HCT116 (cell line): ENCODE measurements around the gene PIPOX. TPM values are rescaled to one million over a fixed set of nuclear protein-coding genes. Genes with fewer than 3 reads are reported as not detected.

Source experiments
- ATAC-seq: fragments of 200-7000 bp; cut with Tn5 transposase; 2 replicates; pipeline ENCODE4 v1.9.1; 2020; ENCODE audit warnings: mild to moderate bottlenecking, moderate library complexity
- BruUV-seq: library from RNA; stranded (reverse); fragments of 400-500 nt; replicated peaks from 2 replicates; lab custom pipeline; 2021; lab: Mats Ljungman, UMichigan
- CTCF ChIA-PET: fragments of 300-600 bp; sonication (Branson Sonifier 250); formaldehyde crosslinking; loops from one replicate; lab custom pipeline; 2021; ENCODE audit warnings: antibody characterized with exemption; lab: Charles Lee
- POLR2A ChIA-PET: fragments of 300-600, 350-600 bp; sonication (Branson Sonifier 250); formaldehyde crosslinking; loops from one replicate; lab custom pipeline; 2021; ENCODE audit warnings: antibody characterized with exemption; lab: Charles Lee
- RAD21 ChIA-PET, 2 experiments: fragments of 300-600 bp; sonication (Branson Sonifier 250); formaldehyde crosslinking; loops; one replicate each; lab custom pipeline; 2023; ENCODE audit warnings: low total read pairs in 2 of 2; ENCODE audit not compliant: uncharacterized antibody in 2 of 2, unreplicated experiment in 2 of 2, low non-redundant PET in 1 of 2; lab: Charles Lee
- DNase-seq: peaks from one replicate; pipeline ENCODE4 v3.0.0-alpha.2; 2010; ENCODE audit warnings: low read depth, low spot score
- H2AFZ ChIP-seq: fragments of 200-600 bp; shearing (Covaris generic), sonication (generic); 2 replicates; pipeline ENCODE4 v1.6.1; 2017; ENCODE audit warnings: low read depth, mixed run types, mixed read lengths, antibody characterized with exemption, low read length; ENCODE audit not compliant: poor library complexity, severe bottlenecking
- H3K27ac ChIP-seq: 2 replicates; pipeline ENCODE4 v1.5.1; 2012; ENCODE audit warnings: low read depth, low read length
- H3K27me3 ChIP-seq: fragments of 200-600 bp; sonication (generic); 2 replicates; pipeline ENCODE4 v1.6.1; 2016; ENCODE audit warnings: mixed run types, low read length, mixed read lengths; ENCODE audit not compliant: insufficient read depth
- H3K36me3 ChIP-seq, 2 experiments: fragments of 200-500 bp in 1 of 2; fragments of 200-600 bp in 1 of 2; sonication (Bioruptor generic) in 1 of 2; sonication (generic) in 1 of 2; 2 replicates each; pipeline versions ENCODE4 v1.5.1 to v1.6.1; 2014 to 2016; ENCODE audit warnings: low read length in 2 of 2, inconsistent platforms in 1 of 2, mixed read lengths in 1 of 2, mixed run types in 1 of 2; ENCODE audit not compliant: insufficient read depth in 2 of 2, control insufficient read depth in 1 of 2
- H3K4me1 ChIP-seq, 2 experiments: fragments of 200-600 bp in 1 of 2; sonication (generic) in 1 of 2; 2 replicates each; pipeline versions ENCODE4 v1.5.1 to v1.6.1; 2012 to 2017; ENCODE audit warnings: low read length in 2 of 2, inconsistent platforms in 1 of 2, mild to moderate bottlenecking in 1 of 2, mixed read lengths in 1 of 2, mixed run types in 1 of 2, moderate library complexity in 1 of 2; ENCODE audit not compliant: insufficient read depth in 2 of 2, control insufficient read depth in 1 of 2
- H3K4me2 ChIP-seq: fragments of 200-600 bp; sonication (generic); 2 replicates; pipeline ENCODE4 v1.6.1; 2017; ENCODE audit warnings: mixed run types, low read length, mixed read lengths
- H3K4me3 ChIP-seq, 2 experiments: fragments of 200-600 bp in 1 of 2; sonication (generic) in 1 of 2; replicated peaks in 1 of 2; 2 replicates each; pipeline ENCODE4 v1.5.1; 2011 to 2016; ENCODE audit warnings: low read length in 2 of 2, control low read depth in 1 of 2, low read depth in 1 of 2, mild to moderate bottlenecking in 1 of 2, mixed read lengths in 1 of 2, mixed run types in 1 of 2
- H3K79me2 ChIP-seq: fragments of 200-600 bp; sonication (generic); 2 replicates; pipeline ENCODE4 v1.6.1; 2017; ENCODE audit warnings: mild to moderate bottlenecking, mixed run types, low read length, moderate library complexity, mixed read lengths; ENCODE audit not compliant: insufficient read depth
- H3K9ac ChIP-seq: fragments of 200-600 bp; sonication (generic); 2 replicates; pipeline ENCODE4 v1.6.1; 2016; ENCODE audit warnings: low read length, mixed read lengths
- H3K9me2 ChIP-seq: fragments of 200-600 bp; sonication (generic), shearing (Covaris generic); 2 replicates; pipeline ENCODE4 v1.6.1; 2017; ENCODE audit warnings: mixed run types, mild to moderate bottlenecking, moderate library complexity; ENCODE audit not compliant: insufficient read depth
- H3K9me3 ChIP-seq, 2 experiments: fragments of 200-500 bp in 1 of 2; fragments of 200-600 bp in 1 of 2; sonication (Bioruptor generic) in 1 of 2; sonication (generic) in 1 of 2; 2 replicates each; pipeline ENCODE4 v1.6.1; 2014 to 2017; ENCODE audit warnings: low read length in 2 of 2, mixed read lengths in 2 of 2, inconsistent platforms in 1 of 2, low read depth in 1 of 2, mild to moderate bottlenecking in 1 of 2, mixed run types in 1 of 2, moderate library complexity in 1 of 2; ENCODE audit not compliant: control insufficient read depth in 1 of 2, insufficient read depth in 1 of 2
- H4K20me1 ChIP-seq: fragments of 200-600 bp; sonication (generic), shearing (Covaris generic); 2 replicates; pipeline ENCODE4 v1.6.1; 2017; ENCODE audit warnings: mixed run types, mild to moderate bottlenecking, moderate library complexity; ENCODE audit not compliant: insufficient read depth
- CBX3 ChIP-seq: IDR thresholded peaks from 2 replicates; pipeline ENCODE4 v1.6.1; 2012; ENCODE audit warnings: low read depth
- EGR1 ChIP-seq: IDR thresholded peaks from 2 replicates; pipeline ENCODE4 v1.6.1; 2012; ENCODE audit warnings: low read depth
- ELF1 ChIP-seq: IDR thresholded peaks from 2 replicates; pipeline ENCODE4 v1.6.1; 2012; ENCODE audit warnings: low read depth, borderline replicate concordance
- EZH2 ChIP-seq: fragments of 200-600 bp; sonication (generic); IDR thresholded peaks from 2 replicates; pipeline ENCODE4 v1.6.1; 2017; ENCODE audit warnings: antibody characterized with exemption, mixed run types
- EZH2phosphoT487 ChIP-seq: fragments of 200-600 bp; IDR thresholded peaks from 2 replicates; pipeline ENCODE4 v1.6.1; 2018; ENCODE audit warnings: antibody characterized with exemption, borderline replicate concordance
- JUND ChIP-seq: IDR thresholded peaks from 2 replicates; pipeline ENCODE4 v1.6.1; 2012
- MAX ChIP-seq: IDR thresholded peaks from 2 replicates; pipeline ENCODE4 v1.6.1; 2012
- POLR2A ChIP-seq: IDR thresholded peaks from 2 replicates; pipeline ENCODE4 v1.7.0; 2011; ENCODE audit warnings: borderline replicate concordance; ENCODE audit not compliant: insufficient read depth, insufficient read length; ENCODE audit errors: extremely low read depth
- RAD21 ChIP-seq: IDR thresholded peaks from 2 replicates; pipeline ENCODE4 v1.6.1; 2012; ENCODE audit warnings: low read depth, mild to moderate bottlenecking
- SIN3A ChIP-seq: IDR thresholded peaks from 2 replicates; pipeline ENCODE4 v1.6.1; 2012; ENCODE audit warnings: low read depth
- SRF ChIP-seq: IDR thresholded peaks from 2 replicates; pipeline ENCODE4 v1.6.1; 2012; ENCODE audit warnings: low read depth
- ZBTB33 ChIP-seq: IDR thresholded peaks from 2 replicates; pipeline ENCODE4 v1.6.1; 2011; ENCODE audit warnings: mild to moderate bottlenecking, low read length, moderate library complexity; ENCODE audit not compliant: insufficient replicate concordance; ENCODE audit errors: extremely low read depth
- ZNF274 ChIP-seq: fragments of 200-500 bp; sonication (Bioruptor generic); IDR thresholded peaks from 2 replicates; pipeline ENCODE4 v1.6.1; 2014; ENCODE audit warnings: mild to moderate bottlenecking, low read depth, low read length, inconsistent platforms
- intact Hi-C: fragments of 100-400 bp; cut with micrococcal nuclease; formaldehyde crosslinking; loops from 2 replicates; pipeline ENCODE4 v1.10.0; 2022
- total RNA-seq: library from RNA; stranded (reverse); gene quantifications from one replicate; pipeline ENCODE4 v1.2.1, GENCODE V29; 2021; ENCODE audit not compliant: unreplicated experiment
- TF ChIP-seq, protein P1 (sequence below): IDR thresholded peaks from 2 replicates; pipeline ENCODE4 v1.6.1; 2012; ENCODE audit warnings: low read depth
- TF ChIP-seq, protein P2 (sequence below), 3 experiments: fragments of 200-600 bp in 1 of 3; sonication (generic) in 1 of 3; IDR thresholded peaks in 2 of 3; conservative IDR thresholded peaks in 1 of 3; 2 replicates each; pipeline ENCODE4 v1.5.1; 2012 to 2017; ENCODE audit warnings: low read depth in 2 of 3, low read length in 2 of 3, antibody characterized with exemption in 1 of 3, borderline replicate concordance in 1 of 3, control low read depth in 1 of 3, mild to moderate bottlenecking in 1 of 3, mixed read lengths in 1 of 3, mixed run types in 1 of 3, moderate library complexity in 1 of 3; ENCODE audit not compliant: insufficient read depth in 1 of 3

Gene PIPOX
- total RNA-seq, 1 experiment from 2014 or later = 1.8 TPM

DNA sequence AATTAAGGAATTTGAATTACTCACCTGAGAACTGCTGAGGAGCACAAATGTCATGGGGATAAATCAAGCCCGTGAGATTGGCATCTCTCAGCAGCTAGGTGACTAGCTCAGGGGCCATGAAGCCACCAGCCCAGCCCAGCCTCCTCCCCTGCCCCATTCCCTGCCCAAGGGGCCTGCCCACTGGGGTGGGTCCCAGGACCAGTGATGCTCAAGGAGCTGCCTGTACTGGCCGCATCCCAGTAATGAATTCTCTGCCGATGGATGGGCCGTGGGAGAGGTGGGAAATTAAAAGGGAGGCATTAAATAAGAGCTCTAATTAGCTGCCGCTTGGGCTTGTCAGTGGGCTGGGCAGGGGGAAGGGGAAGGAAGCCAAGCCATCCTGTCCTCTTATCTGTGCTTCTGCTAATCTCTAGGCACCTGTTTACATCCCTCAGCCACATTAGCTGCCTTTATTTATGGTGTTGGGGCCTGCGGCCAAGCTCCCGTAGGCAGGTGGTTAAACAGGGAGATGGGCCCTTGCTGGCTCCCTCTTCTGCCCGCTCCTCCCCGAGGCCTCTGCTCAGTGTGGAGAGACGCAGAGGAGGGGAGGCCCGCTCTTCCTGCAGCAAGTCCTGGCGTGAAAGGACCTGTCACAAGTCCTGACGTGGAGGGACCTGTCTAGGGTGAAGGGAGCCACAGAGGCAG lies 48.8 kb downstream of the PIPOX start:
- H3K9me3 ChIP-seq = no peaks in the 10 kb centered on the region
- CTCF ChIA-PET = no interaction called here
- no peaks in the 10 kb centered on the region for H3K9me2 ChIP-seq
- DNase-seq = no peak
- BruUV-seq = no TSS peak
- H3K4me3 ChIP-seq = no peak overlapping the region
- RAD21 ChIA-PET = no interaction called here
- intact Hi-C loops = no loop called here
- H3K4me2 ChIP-seq = no peak overlapping the region
- TF ChIP-seq MAX (no peak), EZH2 (no peak), ZBTB33 (no peak), EZH2phosphoT487 (no peak), EGR1 (no peak), SRF (no peak), ZNF274 (no peak), CBX3 (no peak), SIN3A (no peak), ELF1 (no peak), POLR2A (no peak), JUND (no peak), RAD21 (no peak)
- TF ChIP-seq, protein P1, sequence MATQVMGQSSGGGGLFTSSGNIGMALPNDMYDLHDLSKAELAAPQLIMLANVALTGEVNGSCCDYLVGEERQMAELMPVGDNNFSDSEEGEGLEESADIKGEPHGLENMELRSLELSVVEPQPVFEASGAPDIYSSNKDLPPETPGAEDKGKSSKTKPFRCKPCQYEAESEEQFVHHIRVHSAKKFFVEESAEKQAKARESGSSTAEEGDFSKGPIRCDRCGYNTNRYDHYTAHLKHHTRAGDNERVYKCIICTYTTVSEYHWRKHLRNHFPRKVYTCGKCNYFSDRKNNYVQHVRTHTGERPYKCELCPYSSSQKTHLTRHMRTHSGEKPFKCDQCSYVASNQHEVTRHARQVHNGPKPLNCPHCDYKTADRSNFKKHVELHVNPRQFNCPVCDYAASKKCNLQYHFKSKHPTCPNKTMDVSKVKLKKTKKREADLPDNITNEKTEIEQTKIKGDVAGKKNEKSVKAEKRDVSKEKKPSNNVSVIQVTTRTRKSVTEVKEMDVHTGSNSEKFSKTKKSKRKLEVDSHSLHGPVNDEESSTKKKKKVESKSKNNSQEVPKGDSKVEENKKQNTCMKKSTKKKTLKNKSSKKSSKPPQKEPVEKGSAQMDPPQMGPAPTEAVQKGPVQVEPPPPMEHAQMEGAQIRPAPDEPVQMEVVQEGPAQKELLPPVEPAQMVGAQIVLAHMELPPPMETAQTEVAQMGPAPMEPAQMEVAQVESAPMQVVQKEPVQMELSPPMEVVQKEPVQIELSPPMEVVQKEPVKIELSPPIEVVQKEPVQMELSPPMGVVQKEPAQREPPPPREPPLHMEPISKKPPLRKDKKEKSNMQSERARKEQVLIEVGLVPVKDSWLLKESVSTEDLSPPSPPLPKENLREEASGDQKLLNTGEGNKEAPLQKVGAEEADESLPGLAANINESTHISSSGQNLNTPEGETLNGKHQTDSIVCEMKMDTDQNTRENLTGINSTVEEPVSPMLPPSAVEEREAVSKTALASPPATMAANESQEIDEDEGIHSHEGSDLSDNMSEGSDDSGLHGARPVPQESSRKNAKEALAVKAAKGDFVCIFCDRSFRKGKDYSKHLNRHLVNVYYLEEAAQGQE = no peak
- TF ChIP-seq, protein P2, sequence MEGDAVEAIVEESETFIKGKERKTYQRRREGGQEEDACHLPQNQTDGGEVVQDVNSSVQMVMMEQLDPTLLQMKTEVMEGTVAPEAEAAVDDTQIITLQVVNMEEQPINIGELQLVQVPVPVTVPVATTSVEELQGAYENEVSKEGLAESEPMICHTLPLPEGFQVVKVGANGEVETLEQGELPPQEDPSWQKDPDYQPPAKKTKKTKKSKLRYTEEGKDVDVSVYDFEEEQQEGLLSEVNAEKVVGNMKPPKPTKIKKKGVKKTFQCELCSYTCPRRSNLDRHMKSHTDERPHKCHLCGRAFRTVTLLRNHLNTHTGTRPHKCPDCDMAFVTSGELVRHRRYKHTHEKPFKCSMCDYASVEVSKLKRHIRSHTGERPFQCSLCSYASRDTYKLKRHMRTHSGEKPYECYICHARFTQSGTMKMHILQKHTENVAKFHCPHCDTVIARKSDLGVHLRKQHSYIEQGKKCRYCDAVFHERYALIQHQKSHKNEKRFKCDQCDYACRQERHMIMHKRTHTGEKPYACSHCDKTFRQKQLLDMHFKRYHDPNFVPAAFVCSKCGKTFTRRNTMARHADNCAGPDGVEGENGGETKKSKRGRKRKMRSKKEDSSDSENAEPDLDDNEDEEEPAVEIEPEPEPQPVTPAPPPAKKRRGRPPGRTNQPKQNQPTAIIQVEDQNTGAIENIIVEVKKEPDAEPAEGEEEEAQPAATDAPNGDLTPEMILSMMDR (IDR thresholded peaks at IDR 0.05 in 2 of 3, conservative IDR thresholded peaks at IDR 0.05 in 1 of 3; ENCODE audit: borderline replicate concordance in 1 of 3, insufficient read depth in 1 of 3, low read depth in 2 of 3, low read length in 2 of 3) = no peak
- POLR2A ChIA-PET = no interaction called here
- H3K9ac ChIP-seq = no peak overlapping the region
- no peaks in the 10 kb centered on the region for H4K20me1 ChIP-seq
- no peaks in the 10 kb centered on the region for H3K27me3 ChIP-seq
- no peaks in the 10 kb centered on the region for H3K79me2 ChIP-seq
- H3K4me1 ChIP-seq = no peaks in the 10 kb centered on the region
- no peak overlapping the region for H2AFZ ChIP-seq
- no peak for ATAC-seq
- H3K36me3 ChIP-seq = peaks cover 6 to 7% of the 10 kb centered on the region in 2 experiments; a peak in 3 of 4 replicates
- no peak overlapping the region for H3K27ac ChIP-seq
